GM18907 (cell line): ENCODE data around the gene PRKAA2.
A peak's percentile ranks its signal among the peaks of the same experiment; 100 is the strongest.

Experiments
- ATAC-seq: cut with Tn5 transposase; IDR thresholded peaks from one replicate; pipeline ENCODE4 v1.9.1; 2021; ENCODE audit warnings: mild to moderate bottlenecking, moderate library complexity; ENCODE audit not compliant: unreplicated experiment

The PRKAA2 gene

DNA sequence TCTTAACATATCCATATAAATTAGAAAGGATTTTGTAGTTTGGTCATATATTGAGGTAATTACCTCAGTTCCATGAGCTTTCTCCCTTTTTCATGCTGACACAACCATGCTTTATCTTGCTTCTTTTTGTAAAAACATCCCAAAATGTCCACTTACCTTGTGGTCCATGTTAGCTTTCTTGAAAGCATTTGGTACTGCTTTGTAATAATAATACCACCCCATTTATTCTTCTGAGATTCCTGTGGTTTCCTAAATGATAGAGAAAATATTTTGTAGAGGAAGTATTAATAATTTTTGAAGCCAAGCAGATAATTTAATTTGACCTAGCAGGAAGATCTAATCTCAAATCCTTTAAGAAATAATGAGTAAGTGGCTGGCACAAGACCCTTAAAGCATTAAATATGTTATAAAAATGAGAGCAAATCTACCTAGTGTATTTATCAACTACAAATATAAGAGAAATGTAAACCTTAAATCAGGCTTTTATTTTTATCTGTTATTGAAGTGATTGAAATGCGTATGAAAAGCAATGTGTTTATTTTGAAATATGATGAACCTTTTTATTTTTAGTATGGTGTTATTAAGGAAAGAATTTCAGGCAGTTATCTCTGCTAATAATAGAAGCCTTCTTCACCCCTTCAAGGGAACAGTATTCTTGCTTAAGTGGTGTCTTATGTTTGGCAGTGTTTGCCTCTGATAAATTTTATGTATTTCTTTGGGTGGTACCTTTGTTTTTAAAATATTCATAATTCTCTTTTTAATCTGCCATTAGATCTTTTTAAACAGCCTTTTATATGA is 9.2 kb downstream of the PRKAA2 start:
- ATAC-seq: no peak

DNA sequence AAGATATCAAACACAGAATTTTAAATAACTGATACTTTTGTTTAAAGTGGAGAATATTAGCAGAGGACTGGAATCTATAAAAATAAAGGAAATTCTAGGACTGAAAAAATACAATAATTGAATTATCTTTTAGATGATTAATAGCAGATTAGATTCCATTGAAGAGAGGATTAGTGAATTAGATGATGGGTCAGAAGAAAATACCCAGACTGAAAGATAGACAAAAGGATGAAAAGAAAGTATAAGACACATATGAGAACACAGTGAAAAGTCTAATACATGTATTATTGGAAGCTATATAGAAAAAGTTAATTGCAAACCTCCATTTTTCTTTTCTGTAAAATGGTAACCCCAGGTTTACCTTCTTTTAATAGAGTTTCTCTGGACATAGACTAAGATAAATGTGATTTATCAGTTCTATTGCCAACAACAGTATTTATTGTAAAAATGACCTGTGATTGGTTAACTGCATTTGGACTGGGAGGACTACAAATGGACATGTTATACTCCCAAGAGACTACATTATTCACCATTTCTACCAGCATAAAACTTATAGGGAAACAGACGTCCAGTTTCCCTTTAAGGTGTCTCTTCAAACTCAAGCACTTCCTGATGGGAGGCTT is 11.0 kb downstream of the PRKAA2 start:
- ATAC-seq: no peak

DNA sequence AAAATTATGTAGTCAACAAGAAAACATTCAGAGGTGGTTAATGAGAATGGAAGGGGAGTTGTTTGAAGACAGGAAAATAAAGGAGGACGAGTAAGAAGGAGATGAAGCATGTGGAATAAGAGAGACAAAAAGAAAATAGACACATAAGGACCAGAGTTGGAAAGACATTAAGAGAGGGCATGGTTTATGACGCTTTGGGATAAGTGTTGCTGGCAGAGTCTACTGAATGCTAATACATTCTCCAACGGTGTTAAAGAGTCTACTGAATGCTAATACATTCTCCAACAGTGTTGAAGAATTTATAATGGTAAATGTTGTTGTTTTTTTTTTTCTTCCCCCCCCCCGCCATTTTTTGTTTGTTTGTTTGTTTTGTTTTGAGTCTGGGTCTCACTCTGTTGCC is 13.1 kb downstream of the PRKAA2 start:
- ATAC-seq: no peak

DNA sequence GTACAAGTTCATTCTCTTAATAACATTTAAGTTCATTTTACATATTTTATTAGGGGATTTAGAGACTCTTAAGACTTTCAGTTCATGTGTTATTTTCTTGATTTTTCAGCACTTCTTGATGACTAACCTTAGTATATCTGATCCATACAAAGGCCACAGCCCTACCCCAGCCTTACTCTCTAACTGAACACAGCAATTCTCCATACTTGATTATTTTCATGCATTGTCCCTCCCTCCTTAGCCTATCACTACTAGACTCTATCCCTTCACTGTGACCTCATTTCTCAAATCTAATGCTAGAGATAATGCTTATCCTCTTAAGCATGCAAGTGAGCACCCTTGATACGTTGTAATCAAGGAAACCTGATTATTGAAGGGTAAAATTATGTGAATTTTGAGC is 15.2 kb downstream of the PRKAA2 start:
- no peak for ATAC-seq

DNA sequence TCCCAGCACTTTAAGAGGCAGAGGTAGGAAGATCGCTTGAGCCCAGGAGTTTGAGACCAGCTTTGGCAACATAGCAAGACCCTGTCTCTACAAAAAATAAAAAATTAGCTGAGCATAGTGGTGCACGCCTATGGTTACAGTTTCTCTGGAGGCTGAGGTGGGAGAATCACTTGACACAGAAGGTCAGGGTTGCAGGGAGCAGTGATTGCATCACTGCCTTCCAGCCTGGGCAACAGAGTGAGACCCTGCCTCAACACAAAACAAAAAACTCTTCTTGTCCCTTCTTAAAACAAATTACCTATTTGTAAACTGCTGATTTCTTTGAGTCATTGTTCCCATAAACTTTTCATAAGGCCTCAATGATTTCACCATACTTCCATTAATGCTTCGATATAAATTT is 18.7 kb downstream of the PRKAA2 start:
- ATAC-seq: no peak

DNA sequence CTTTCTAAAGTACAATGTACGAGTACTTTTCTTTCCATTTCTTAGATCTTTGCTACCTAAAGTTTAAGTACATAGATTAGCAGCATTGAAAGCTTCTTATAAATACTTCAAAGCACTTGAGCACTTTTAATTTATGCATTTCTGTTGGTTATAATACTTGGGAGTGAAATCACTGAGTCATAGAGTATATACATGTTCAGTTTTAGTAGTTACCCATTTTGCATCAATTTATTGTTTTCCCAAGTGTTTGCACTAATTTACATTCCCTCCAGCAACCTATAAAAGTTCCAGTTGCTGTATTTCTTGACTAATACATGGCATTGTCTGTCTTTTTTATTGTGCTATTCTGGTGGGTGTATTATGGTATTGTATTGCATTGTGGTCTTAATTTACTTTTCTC is 20.3 kb downstream of the PRKAA2 start:
- no peak for ATAC-seq

DNA sequence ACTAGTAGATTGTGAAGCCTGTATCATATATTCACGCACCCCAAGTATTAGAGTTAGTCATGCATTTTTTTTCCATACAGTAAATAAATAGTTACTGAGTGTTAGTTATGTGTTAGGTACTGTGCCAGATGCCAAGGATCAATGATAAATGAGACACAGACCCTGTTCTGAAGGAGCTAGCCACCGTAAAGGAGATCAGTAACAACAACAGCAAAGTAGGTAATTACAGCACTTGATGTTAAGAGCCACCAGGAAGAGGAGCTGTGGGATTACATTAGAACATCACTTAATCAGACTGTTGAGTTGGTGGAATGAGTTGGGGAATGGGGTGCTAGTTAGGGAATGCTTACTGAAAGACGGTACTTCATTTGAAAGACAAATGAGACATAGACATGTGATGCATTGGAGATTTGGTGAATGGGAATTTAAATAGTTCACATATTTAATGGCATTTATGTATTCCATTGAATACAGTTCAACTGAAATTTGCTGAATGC is 21.0 kb downstream of the PRKAA2 start:
- no peak for ATAC-seq

DNA sequence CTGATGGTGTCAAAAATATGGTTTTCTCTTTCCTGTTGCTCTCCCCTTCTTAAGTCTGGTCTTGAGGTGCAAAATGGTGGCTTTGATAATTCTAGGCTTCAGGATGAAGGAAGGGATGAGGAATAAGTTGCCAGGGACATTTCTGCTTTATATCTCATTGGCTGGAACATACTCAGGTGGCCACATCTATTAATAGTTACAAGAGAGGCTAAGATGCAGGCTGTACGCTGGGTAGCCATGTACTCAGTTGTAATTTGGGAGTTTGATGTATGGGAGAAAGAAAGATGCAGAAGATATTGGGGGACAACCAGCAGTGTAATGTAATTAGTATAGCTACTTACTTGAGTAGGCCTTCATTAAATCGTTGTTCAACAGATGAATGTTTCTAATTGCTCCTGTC is 25.2 kb downstream of the PRKAA2 start:
- no peak for ATAC-seq

DNA sequence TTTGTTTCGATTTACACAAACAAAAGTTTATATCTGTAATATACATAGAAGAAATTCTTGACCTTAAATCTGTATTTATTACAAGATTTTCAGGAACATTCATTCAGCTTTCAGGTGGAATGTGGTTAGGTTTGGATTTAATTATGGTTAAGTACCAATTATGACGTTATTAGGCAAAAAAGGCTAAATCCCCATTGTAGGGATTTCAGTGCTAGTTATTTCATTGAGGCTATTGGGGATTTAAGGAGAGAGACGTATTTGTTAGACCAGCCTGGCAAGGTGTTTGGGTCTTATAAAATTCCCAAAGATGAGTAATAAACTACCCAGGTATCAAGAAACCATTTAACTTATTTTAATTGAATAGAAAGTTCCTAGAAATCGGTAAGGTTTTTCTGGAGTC is 26.0 kb downstream of the PRKAA2 start:
- ATAC-seq: no peak

DNA sequence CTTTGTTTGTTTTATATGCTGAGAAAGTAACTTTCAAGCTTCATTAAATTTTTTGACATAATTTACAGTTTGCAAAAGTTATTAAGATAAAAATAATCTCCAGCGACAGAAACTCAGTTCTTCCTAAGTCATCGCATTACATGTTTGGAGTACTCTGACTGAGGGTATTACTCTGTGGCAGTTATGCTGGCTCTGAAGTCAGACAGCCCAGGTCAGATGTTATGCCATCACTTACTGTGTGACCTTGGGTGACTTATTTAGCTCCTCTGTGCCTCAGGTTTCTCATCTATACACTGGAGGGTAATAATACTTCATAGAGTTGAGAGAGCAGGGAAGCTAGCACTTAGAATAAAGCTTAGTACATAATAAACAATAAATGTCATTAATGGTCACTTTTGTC is 26.4 kb downstream of the PRKAA2 start:
- no peak for ATAC-seq

DNA sequence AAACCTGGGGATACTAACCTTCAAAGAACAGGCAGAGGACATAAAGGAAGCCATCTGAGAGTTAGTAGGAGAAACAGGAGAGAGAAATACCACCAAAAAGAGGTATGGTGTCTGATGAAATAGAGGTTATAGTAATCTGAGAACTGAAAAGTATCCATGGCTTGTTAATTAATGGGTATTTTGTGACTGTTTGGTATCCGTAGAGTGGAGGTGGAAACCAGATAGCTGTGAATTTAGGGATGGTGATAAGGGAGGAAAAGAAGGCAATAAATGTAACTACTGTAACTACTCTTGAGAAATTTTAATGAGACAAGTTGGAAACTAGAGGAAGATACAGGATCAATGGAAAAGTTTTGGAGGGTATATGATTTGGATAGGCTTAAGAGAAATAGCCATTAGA is 27.5 kb downstream of the PRKAA2 start:
- ATAC-seq: no peak

DNA sequence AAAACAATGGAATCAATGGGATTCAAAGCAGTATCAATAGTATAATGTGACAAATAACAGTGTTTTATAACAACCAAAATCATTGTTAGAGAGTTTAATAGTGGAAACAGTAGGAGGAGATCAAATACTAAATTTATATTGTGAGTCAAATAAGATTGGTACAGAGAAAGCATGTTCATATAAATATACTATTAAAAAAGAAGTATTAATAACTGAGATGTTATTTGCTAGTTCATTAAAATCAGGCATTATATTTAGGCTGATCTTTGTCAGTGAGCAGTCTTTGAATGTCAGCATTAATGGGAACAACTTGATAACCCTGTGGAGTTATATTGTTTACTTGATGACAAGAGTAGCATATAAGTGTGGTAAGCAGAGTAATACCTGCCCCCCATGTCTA is 30.6 kb downstream of the PRKAA2 start:
- ATAC-seq: no peak

DNA sequence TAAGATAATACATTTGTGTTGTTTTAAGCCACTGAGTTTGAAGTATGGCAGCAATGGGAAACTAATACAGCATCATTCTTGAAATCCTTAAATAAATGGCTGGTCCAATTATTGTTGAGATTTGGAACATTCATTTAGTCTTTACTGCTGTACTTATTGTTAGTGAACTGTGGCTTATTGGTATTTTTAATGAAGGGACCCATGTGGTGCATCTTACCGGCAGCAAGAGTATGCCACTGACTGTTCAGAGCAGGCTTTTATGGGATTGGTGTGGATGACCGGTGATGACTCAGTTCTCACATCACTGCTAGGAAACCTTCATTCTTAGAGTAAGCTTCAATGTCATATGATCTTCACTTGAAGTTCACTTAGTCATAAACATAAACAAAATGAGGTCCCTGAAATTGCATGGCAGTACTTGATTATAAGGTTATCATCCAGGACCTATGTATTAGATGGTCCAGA is 31.5 kb downstream of the PRKAA2 start:
- no peak for ATAC-seq

DNA sequence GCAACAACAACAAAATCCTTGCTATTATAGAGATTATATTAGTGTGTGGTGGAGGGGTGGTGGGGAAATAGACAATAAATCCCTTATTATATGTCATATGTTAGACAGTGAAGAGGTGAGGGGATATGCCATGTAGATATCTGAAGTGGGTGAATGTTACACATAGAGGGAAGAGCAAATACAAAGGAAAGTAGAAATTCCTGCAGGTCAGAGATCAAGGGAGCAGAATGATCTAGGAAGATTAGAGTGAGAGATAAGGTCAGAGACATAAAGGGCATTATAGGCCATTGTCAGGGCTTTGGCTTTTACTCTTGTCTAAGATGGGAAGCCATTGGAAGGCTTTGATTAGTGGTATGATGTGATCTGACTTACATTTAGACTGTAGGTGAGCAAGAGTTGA is 38.5 kb downstream of the PRKAA2 start:
- ATAC-seq: no peak

DNA sequence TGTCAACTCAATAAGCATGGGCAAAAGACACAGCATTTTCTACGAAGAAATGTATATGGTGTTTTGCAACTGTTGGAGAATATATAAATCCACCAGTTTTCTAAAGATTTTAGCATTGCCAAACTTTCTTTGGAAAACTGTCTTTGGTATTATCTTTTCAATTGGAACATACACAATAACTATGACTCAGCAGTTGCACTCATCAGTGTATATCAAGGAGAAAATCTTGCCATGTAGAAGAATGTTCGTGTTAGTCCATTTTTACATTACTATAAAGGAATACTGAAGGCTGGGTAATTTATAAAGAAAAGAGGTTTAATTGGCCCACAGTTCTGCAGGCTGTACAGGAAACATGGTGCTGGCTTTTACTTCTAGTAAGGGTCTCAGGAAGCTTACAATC is 41.1 kb downstream of the PRKAA2 start:
- ATAC-seq: no peak

DNA sequence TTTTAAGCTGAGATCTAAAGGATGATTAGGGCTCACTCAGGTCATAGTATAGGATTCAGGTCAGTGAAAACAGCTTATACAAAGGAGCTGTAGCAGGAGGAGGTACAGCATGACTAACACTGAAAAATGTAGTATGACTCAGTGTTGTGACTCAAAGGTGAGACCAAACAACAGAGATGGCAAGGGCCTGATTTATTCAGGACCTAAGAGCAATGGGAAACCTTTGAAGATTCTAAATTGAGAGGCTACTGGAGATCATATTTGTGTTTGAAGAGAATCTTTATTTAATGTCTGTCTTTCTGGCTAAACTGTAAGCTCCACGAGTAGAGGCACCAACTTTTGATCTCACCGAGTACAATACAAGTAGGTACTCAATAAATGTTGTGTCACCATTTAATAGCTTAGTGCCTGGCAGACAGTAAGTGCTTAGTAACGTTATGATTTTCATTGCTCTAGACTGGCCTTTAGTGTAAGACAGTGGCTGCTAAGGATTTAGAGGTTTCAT is 43.5 kb downstream of the PRKAA2 start:
- peak; percentile 76 for ATAC-seq

DNA sequence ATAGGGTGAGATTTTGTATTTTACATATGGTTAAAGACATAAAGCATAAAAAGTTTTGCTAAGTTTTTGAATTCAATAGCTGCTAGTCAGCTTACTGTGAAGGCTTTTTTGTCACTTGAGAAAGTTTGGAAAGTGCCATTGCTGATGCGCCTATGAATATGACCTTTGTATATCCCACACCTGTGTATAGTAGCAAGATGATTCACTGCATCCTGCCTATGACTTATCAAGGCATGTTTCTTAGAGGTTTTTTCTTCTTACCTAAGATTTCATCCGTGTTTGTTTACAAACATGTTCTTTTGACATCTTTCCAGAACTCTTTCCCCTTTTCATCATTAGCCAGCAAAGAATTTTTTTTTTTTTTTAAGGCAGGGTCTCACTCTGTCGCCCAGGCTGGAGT is 51.5 kb downstream of the PRKAA2 start:
- no peak for ATAC-seq

DNA sequence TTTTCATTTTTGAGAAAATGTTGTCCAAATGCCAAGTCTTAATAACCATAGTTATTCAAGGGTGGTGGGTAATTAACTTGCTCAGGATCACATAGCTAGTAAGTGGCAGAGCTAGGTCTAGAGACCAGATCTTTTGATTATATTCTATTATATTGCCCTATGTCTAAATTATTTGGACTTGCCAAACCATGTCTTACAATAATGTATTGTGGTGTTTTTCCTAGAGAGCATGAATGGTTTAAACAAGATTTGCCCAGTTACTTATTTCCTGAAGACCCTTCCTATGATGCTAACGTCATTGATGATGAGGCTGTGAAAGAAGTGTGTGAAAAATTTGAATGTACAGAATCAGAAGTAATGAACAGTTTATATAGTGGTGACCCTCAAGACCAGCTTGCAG is 58.6 kb downstream of the PRKAA2 start:
- no peak for ATAC-seq

DNA sequence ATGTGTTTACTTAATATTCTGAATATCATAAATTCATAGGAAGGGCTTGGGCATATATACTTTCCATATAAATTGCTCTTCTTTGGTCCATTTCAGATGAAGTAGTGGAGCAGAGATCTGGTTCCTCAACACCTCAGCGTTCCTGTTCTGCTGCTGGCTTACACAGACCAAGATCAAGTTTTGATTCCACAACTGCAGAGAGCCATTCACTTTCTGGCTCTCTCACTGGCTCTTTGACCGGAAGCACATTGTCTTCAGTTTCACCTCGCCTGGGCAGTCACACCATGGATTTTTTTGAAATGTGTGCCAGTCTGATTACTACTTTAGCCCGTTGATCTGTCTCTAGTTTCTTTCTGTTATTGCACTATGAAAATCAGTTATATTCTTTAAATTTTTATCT is 62.3 kb downstream of the PRKAA2 start:
- ATAC-seq: no peak

DNA sequence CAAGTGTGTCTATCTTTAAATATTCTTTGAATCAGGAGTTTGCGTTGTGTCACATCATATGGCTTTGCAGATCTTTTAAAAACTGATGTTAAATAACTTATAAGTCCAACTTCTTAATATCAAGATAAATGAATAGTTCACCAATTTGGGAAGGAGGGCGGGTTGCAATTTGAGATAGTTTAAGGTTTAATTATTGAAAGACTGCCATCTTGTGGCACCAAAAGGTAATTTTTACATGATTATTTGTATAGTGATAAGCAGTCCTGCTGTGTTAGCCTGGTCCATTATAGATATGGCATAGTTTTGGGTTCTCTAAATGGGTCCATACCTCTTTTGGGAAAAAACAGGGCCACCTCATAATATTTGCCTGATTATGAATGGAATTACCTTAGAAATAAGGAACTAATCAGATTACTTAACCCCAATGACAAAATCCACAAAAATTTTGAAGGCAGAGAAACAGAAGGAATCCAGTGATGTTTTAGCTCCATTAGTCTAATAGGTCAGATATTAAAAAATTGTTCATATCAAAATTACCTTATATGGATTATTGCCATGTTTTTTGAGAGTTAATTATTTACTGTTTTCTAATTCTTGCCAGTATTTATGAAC is 64.3 kb downstream of the PRKAA2 start:
- peak; percentile 73 for ATAC-seq

DNA sequence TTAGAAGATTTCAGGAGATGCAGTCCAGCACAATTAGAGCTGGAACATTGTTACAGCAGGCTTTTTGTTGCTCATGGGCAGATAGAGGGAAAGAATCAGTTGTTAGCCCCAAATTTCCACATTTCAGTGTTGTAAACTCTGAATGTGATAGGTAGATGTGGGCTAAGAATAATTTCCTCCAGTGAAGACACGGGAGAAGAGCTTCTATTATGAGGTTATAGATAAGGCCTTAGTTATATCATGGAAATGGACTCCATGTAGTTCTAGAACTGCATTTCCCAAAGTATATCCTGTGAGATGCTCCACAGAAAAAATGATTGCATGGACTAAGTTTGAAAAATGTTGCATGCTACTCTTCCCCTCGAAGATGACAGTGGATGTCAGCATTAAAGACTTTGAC is 64.9 kb downstream of the PRKAA2 start:
- ATAC-seq: no peak

DNA sequence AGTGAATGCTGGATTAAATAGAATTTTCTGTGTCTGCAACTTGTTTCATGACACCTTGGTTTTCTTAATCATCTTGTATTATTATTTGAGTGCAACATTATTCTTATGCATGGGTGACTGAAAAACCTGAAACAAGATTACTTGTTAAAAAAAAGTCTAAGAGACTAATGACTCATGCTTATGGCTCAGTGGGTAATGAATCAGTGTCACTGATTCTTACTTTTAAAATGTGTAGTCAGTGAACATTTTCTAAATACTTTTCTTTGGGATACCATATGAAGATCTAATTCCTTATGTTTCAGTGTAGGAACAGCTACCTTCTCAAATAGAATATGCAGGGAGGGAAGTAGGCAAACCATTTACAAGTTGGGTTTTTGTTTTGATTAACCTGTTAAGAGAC is 65.5 kb downstream of the PRKAA2 start:
- ATAC-seq: no peak
